Measurements from ENCODE around the gene ADARB2. TPM values are rescaled to one million over a fixed set of nuclear protein-coding genes. Genes with fewer than 3 reads are reported as not detected.

The ADARB2 gene
- total and polyA plus RNA-seq, 10 of the 15 experiments (the other 5 are each of a cell fraction or from before 2014, with no cell fraction given) = 0.02 to 4.1 (median 0.76) TPM

DNA sequence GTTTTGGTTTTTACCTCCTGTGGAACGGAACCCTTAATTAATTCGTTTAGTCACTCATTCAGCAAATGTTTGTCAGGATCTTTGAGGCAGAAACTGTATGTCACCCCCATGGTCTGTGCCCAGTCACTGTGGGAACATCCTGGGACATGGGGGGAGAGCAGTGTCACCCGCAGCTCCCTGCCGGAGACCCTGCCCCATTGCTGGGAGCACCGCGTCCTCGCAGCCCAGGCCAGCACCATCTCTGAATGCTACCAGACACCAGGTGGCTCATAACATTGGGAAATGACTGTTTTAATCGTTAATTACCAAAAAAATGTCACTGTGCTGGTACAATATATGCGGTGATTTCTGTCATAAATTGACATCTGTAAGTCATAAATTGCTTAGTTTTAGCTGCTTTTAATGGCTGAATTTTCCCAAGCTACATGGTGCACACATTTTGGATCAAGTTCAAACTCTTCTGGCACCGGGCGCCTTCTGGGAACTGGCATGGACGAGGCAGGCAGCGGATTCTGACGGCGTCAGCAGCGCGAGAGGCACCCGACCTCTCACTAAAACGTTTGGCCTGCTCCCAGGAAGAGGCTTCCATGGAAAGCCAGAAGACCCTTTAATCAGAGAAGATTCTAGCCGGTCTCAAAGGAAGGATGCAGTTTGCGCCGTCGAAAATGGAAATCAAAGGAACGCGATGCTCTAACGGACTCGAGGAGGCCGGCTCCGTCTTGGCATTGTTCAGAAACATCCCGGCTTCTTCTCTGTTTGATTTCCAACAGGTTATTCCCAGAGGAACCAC, 184.2 kb downstream of the ADARB2 start:
- no peaks in the 10 kb centered on the region for H3K79me2 ChIP-seq (ENCODE audit: control insufficient read depth, insufficient read depth, low read length)
- POLR2A ChIA-PET = no interaction called here
- H3K4me2 ChIP-seq (ENCODE audit: control insufficient read depth, insufficient read depth) = no peak overlapping the region
- H3K9ac ChIP-seq (ENCODE audit: control insufficient read depth, insufficient read depth, low read length) = no peak overlapping the region
- 60% methylated on average over 30 of the region's 30 CpGs for WGBS (ENCODE audit: insufficient coverage, insufficient replicate concordance, low lambda C conversion rate, missing lambda C conversion rate)
- DNase-seq (ENCODE audit: low read depth, low spot score) (no peak), FAIRE-seq (no peak), ATAC-seq (no peak)
- H3K9me3 ChIP-seq (replicated peaks; ENCODE audit: control insufficient read depth, insufficient read depth, low read length) = no peaks in the 10 kb centered on the region; the same call in 2 of the 3 replicates
- RAD21 ChIA-PET (ENCODE audit: unreplicated experiment) = no interaction called here
- intact Hi-C loops (cut with micrococcal nuclease; ENCODE audit: unreplicated experiment) (no loop called here), in situ Hi-C loops (cut with MboI) (no loop called here)
- no peak overlapping the region for H3K4me3 ChIP-seq
- H3K27me3 ChIP-seq (replicated peaks in 1 of 2; ENCODE audit: control insufficient read depth in 2 of 2, insufficient read depth in 2 of 2, low read length in 1 of 2) = no peaks in the 10 kb centered on the region
- H3K27ac ChIP-seq (ENCODE audit: control insufficient read depth, insufficient read depth) = no peak overlapping the region
- peaks cover 7% of the 10 kb centered on the region for H3K4me1 ChIP-seq (ENCODE audit: control insufficient read depth, insufficient read depth, low read length)
- no peak for TF ChIP-seq DPF2 (IDR thresholded peaks at IDR 0.05)
- TF ChIP-seq ZNF24 (IDR thresholded peaks at IDR 0.05) = no peak
- no peak for TF ChIP-seq SMARCA5 (IDR thresholded peaks at IDR 0.05)
- TF ChIP-seq, protein P1, sequence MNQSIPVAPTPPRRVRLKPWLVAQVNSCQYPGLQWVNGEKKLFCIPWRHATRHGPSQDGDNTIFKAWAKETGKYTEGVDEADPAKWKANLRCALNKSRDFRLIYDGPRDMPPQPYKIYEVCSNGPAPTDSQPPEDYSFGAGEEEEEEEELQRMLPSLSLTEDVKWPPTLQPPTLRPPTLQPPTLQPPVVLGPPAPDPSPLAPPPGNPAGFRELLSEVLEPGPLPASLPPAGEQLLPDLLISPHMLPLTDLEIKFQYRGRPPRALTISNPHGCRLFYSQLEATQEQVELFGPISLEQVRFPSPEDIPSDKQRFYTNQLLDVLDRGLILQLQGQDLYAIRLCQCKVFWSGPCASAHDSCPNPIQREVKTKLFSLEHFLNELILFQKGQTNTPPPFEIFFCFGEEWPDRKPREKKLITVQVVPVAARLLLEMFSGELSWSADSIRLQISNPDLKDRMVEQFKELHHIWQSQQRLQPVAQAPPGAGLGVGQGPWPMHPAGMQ (IDR thresholded peaks at IDR 0.05; ENCODE audit: borderline replicate concordance) = no peak
- TF ChIP-seq KLF5 (IDR thresholded peaks at IDR 0.05; ENCODE audit: partially characterized antibody) = no peak
- TF ChIP-seq MEF2B (IDR thresholded peaks at IDR 0.05; ENCODE audit: partially characterized antibody, poor library complexity, severe bottlenecking) = no peak
- no peak for TF ChIP-seq ZBTB33 (IDR thresholded peaks at IDR 0.05)
- no peak for TF ChIP-seq POLR2A (IDR thresholded peaks at IDR 0.05; ENCODE audit: low read depth, low read length)
- no peak for TF ChIP-seq BCLAF1 (IDR thresholded peaks at IDR 0.05)
- no peak for TF ChIP-seq IKZF1 (conservative IDR thresholded peaks at IDR 0.05)
- no peak for TF ChIP-seq E4F1 (IDR thresholded peaks at IDR 0.05; ENCODE audit: borderline replicate concordance, partially characterized antibody)
- CTCF ChIA-PET = no interaction called here
- no peak overlapping the region for H2AFZ ChIP-seq (ENCODE audit: control insufficient read depth, low read depth, low read length)
- no TSS peak for BruUV-seq (replicated peaks)
- no peaks in the 10 kb centered on the region for H3K36me3 ChIP-seq (ENCODE audit: control insufficient read depth in 2 of 2, insufficient read depth in 2 of 2, low read length in 1 of 2)
- no peaks in the 10 kb centered on the region for H4K20me1 ChIP-seq (ENCODE audit: control insufficient read depth, insufficient read depth)
- SMC1A ChIA-PET (ENCODE audit: uncharacterized antibody, unreplicated experiment) = no interaction called here

Measured in GM12878 (cell line).